Sigmoid colon (tissue), 4 donors: ENCODE data around the gene GLIPR1L2.

Source experiments
- CTCF ChIP-seq, 4 experiments: fragments of 450-650 bp in 3 of 4; fragments of 200-600 bp in 1 of 4; IDR thresholded peaks; one replicate each; pipeline ENCODE4 v1.5.1; 2016 to 2019; ENCODE audit warnings: antibody characterized with exemption in 4 of 4, mild to moderate bottlenecking in 3 of 4, moderate library complexity in 2 of 4
- EP300 ChIP-seq, 4 donors: sonication (generic); formaldehyde crosslinking; IDR thresholded peaks; one replicate each; pipeline ENCODE4 v1.6.1; 2017; ENCODE audit warnings: antibody characterized with exemption in 4 of 4
- POLR2A ChIP-seq, 2 donors: fragments of 450-650 bp; IDR thresholded peaks; one replicate each; pipeline ENCODE4 v1.6.1; 2016; ENCODE audit warnings: antibody characterized with exemption in 2 of 2, mild to moderate bottlenecking in 2 of 2, moderate library complexity in 2 of 2
- POLR2AphosphoS5 ChIP-seq, 4 donors: sonication (generic); formaldehyde crosslinking; IDR thresholded peaks; one replicate each; pipeline ENCODE4 v1.6.1; 2017; ENCODE audit warnings: antibody characterized with exemption in 4 of 4

GRCh38 chr12:75374971-75375370 is 15.9 kb upstream of the GLIPR1L2 start:
- TF ChIP-seq CTCF (IDR thresholded peaks at IDR 0.05), result no peak
- no peak for TF ChIP-seq EP300 (IDR thresholded peaks at IDR 0.05)
- no peak for TF ChIP-seq POLR2A (IDR thresholded peaks at IDR 0.05)
- TF ChIP-seq POLR2AphosphoS5 (IDR thresholded peaks at IDR 0.05), result no peak
